Keratinocyte (primary cell): ENCODE results near the gene NFKBIZ. TPM values are rescaled to one million over a fixed set of nuclear protein-coding genes. Genes with fewer than 3 reads are reported as not detected.
A peak's percentile ranks its signal among the peaks of the same experiment; 100 is the strongest.
"Not testable (repeated sequence)": the region's sequence is repeated elsewhere in the genome, so short reads cannot be mapped to it uniquely, and the experiment has no call there.

Experiments
- DNase-seq: peaks from one replicate; pipeline ENCODE4 v3.0.0-alpha.2; 2011; ENCODE audit warnings: low read depth, missing footprints, low spot score
- FAIRE-seq: peaks from 2 replicates; lab custom pipeline; 2011; peaks lifted over from hg19 to GRCh38; lab: Jason Lieb, UNC
- H2AFZ ChIP-seq: 2 replicates; pipeline ENCODE4 v1.6.0; 2012; ENCODE audit warnings: low read length, control low read depth, inconsistent platforms; ENCODE audit not compliant: control insufficient read depth
- H3K27ac ChIP-seq: 2 replicates; pipeline ENCODE4 v1.5.1; 2011; ENCODE audit warnings: low read length; ENCODE audit not compliant: control insufficient read depth, insufficient read depth
- H3K27me3 ChIP-seq: 3 replicates; pipeline ENCODE4 v1.6.0; 2011; ENCODE audit warnings: low read length; ENCODE audit not compliant: control insufficient read depth, insufficient read depth; ENCODE audit errors: extremely low read depth
- H3K36me3 ChIP-seq, 2 experiments: 2 replicates in 1 of 2; 3 replicates in 1 of 2; pipeline ENCODE4 v1.5.1; 2011; ENCODE audit warnings: low read length in 2 of 2, mild to moderate bottlenecking in 1 of 2; ENCODE audit not compliant: control insufficient read depth in 2 of 2, insufficient read depth in 2 of 2; ENCODE audit errors: extremely low read depth in 1 of 2
- H3K4me1 ChIP-seq: 3 replicates; pipeline ENCODE4 v1.5.1; 2011; ENCODE audit warnings: low read length; ENCODE audit not compliant: control insufficient read depth, insufficient read depth; ENCODE audit errors: extremely low read depth
- H3K4me2 ChIP-seq: 3 replicates; pipeline ENCODE4 v1.6.0; 2011; ENCODE audit warnings: low read depth, low read length; ENCODE audit not compliant: control insufficient read depth, insufficient read depth; ENCODE audit errors: extremely low read depth
- H3K4me3 ChIP-seq, 3 experiments: fragments of 200-600 bp in 1 of 3; sonication (generic) in 1 of 3; 2 replicates in 2 of 3; 3 replicates in 1 of 3; pipeline ENCODE4 v1.5.1; 2011 to 2016; ENCODE audit warnings: low read length in 3 of 3, mild to moderate bottlenecking in 3 of 3, control low read depth in 2 of 3, inconsistent platforms in 1 of 3, low read depth in 1 of 3, mixed read lengths in 1 of 3, mixed run types in 1 of 3, moderate library complexity in 1 of 3; ENCODE audit not compliant: control insufficient read depth in 2 of 3, insufficient read depth in 2 of 3; ENCODE audit errors: extremely low read depth in 1 of 3
- H3K79me2 ChIP-seq: 2 replicates; pipeline ENCODE4 v1.6.0; 2012; ENCODE audit warnings: low read length; ENCODE audit not compliant: control insufficient read depth, insufficient read depth
- H3K9ac ChIP-seq: 3 replicates; pipeline ENCODE4 v1.6.0; 2011; ENCODE audit warnings: low read length; ENCODE audit not compliant: control insufficient read depth, insufficient read depth; ENCODE audit errors: extremely low read depth
- H3K9me1 ChIP-seq: 3 replicates; pipeline ENCODE4 v1.6.0; 2011; ENCODE audit warnings: low read length; ENCODE audit not compliant: control insufficient read depth, insufficient read depth; ENCODE audit errors: extremely low read depth
- H3K9me3 ChIP-seq: 2 replicates; pipeline ENCODE4 v1.5.1; 2012; ENCODE audit warnings: low read depth, low read length; ENCODE audit not compliant: control insufficient read depth
- H4K20me1 ChIP-seq: 3 replicates; pipeline ENCODE4 v1.6.0; 2011; ENCODE audit warnings: low read length; ENCODE audit not compliant: control insufficient read depth, insufficient read depth; ENCODE audit errors: extremely low read depth
- CTCF ChIP-seq, 3 experiments: IDR thresholded peaks in 1 of 3; conservative IDR thresholded peaks in 1 of 3; optimal IDR thresholded peaks in 1 of 3; 2 replicates in 2 of 3; 3 replicates in 1 of 3; pipeline versions ENCODE3 to v1.5.1; 2011; ENCODE audit warnings: low read length in 3 of 3, mild to moderate bottlenecking in 3 of 3, moderate library complexity in 2 of 3, control low read depth in 1 of 3, inconsistent platforms in 1 of 3; ENCODE audit not compliant: insufficient read depth in 2 of 3; ENCODE audit errors: extremely low read depth in 1 of 3
- EZH2 ChIP-seq: IDR thresholded peaks from one replicate; pipeline ENCODE4 v1.6.1; 2012; ENCODE audit warnings: inconsistent platforms, mild to moderate bottlenecking, low read length, moderate library complexity
- dilution Hi-C: fragments of 300-500 bp; cut with MboI; formaldehyde crosslinking; loops from one replicate; pipeline ENCODE4 v1.7.0; 2020; ENCODE audit warnings: low sequenced_read_pairs; ENCODE audit not compliant: extremely low pct_ligation_motif_present
- polyA plus RNA-seq, 5 experiments: library from polyadenylated mRNA; depleted of rRNA in 3 of 5; stranded (reverse) in 3 of 5; stranded (forward) in 1 of 5; unstranded in 1 of 5; fragments of >200 nt; gene quantifications; 1 replicate in 1 of 5; 2 replicates in 3 of 5; 3 replicates in 1 of 5; pipeline versions ENCODE4 v1.2.1 to v1.2.3, GENCODE V29; 2011 to 2012; ENCODE audit warnings: missing spikeins in 2 of 5, low read depth in 1 of 5, low replicate concordance in 1 of 5

NFKBIZ gene
- polyA plus RNA-seq, 1 donor (not counting 4 experiments of a cell fraction or from before 2014, with no cell fraction given) = 88.9 TPM

DNA sequence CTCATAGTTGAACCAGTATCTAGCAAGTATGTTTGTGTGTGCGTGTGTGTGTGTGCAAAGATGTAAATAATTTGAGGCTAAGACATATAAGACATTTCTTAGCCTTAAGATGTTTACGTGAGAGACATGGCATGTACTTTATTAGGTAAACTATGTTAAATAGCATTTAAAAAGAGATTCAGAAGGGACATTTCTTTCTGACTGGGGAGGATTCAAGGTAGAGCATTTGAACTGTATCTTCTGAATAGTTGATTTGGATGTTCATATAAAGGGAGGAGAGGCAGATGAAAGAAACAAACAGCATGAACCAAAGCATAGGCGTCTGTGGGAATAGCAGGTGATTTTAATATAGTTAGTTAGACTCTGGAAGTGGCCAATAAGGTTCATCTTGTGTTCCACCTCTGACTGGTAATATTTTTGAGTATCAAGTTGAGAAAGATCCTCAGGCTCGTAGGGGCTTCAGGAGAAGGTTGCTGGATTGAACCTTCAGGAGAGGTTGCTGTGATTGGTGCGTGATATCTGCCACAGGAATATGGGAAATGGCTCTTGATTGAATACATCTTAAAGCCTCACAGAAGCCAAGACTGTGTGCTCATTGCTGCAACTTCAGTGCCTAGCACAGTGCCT is 12.6 kb downstream of the NFKBIZ start:
- H3K4me3 ChIP-seq = no peak overlapping the region
- no peak for FAIRE-seq
- no peaks in the 10 kb centered on the region for H3K27me3 ChIP-seq
- H2AFZ ChIP-seq = no peak overlapping the region
- peaks cover 2% of the 10 kb centered on the region for H3K4me1 ChIP-seq
- no peak for DNase-seq
- TF ChIP-seq EZH2 = no peak
- no peak for TF ChIP-seq CTCF (optimal IDR thresholded peaks at IDR 0.05 in 1 of 3, IDR thresholded peaks at IDR 0.05 in 1 of 3, conservative IDR thresholded peaks at IDR 0.05 in 1 of 3; ENCODE audit: extremely low read depth in 1 of 3, insufficient read depth in 2 of 3, low read length in 3 of 3)
- dilution Hi-C loops = no loop called here
- H3K9me3 ChIP-seq = no peaks in the 10 kb centered on the region
- H3K4me2 ChIP-seq = no peak overlapping the region
- no peaks in the 10 kb centered on the region for H4K20me1 ChIP-seq
- H3K9me1 ChIP-seq = no peaks in the 10 kb centered on the region
- no peak overlapping the region for H3K9ac ChIP-seq
- H3K79me2 ChIP-seq = peaks cover 4% of the 10 kb centered on the region
- H3K36me3 ChIP-seq = peaks cover 14 to 18% of the 10 kb centered on the region in 2 experiments
- H3K27ac ChIP-seq = no peak overlapping the region

DNA sequence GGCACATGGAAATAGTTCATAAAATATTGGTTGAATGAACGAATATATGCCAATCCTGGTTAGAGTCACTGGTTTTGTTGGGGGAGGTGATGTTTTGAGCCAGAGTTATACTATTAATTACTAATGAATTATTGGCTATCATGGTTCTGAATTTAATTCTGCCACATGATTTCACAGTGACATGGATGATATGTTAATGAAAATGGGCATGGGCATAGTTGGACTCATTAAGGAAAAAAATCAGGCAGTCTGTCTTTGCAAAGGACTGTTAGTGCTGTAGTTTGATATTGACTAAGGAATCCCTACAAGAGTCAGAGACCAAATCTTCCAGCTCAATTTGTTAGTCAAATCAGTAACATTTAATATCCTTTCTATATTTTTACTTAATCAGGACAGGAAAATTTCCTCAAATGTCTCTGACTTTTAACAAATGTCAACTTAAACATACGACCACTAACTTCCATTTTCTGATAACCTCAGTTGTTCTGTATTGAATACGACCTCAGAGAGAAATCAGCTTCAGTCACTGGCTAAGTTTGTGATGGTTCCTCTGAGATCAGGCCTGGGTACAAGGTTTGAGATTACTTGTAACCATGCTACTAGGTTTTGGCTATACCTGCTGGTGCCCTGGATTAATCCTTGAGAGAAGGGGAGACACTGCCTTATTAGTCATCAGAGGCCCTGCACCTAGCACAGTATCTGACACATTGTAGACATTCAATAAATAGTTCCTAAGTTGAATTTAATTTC is 13.3 kb downstream of the NFKBIZ start:
- Histone ChIP-seq H3K9me1 (no peaks in the 10 kb centered on the region), H3K9ac (no peak overlapping the region), H3K4me3 (no peak overlapping the region), H3K27me3 (no peaks in the 10 kb centered on the region), H3K79me2 (no peaks in the 10 kb centered on the region), H3K36me3 (peaks cover 9 to 11% of the 10 kb centered on the region in 2 experiments), H3K27ac (no peak overlapping the region), H3K4me2 (no peak overlapping the region), H2AFZ (no peak overlapping the region), H3K9me3 (no peaks in the 10 kb centered on the region), H4K20me1 (no peaks in the 10 kb centered on the region), H3K4me1 (no peaks in the 10 kb centered on the region)
- TF ChIP-seq CTCF (optimal IDR thresholded peaks at IDR 0.05 in 1 of 3, IDR thresholded peaks at IDR 0.05 in 1 of 3, conservative IDR thresholded peaks at IDR 0.05 in 1 of 3; ENCODE audit: extremely low read depth in 1 of 3, insufficient read depth in 2 of 3, low read length in 3 of 3) (no peak), EZH2 (no peak)
- DNase-seq (no peak), FAIRE-seq (peak; percentile 5)
- dilution Hi-C loops = no loop called here

DNA sequence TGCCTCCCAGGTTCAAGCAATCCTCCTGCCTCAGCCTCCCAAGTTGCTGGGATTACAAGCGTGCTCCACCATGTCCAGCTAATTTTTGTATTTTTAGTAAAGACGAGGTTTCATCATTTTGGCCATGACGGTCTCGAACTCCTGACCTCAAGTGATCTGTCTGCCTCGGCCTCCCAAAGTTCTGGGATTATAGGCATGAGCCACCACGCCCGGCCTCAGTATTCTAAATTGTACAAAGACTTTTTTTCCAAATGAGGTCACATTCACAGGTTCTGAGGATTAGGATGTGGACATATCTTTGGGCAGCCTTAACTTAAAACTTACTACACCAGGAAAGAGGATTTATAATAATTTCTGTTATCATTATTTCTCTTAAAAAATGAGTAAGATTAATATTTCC is 15.6 kb downstream of the NFKBIZ start:
- H3K9me1 ChIP-seq, DNase-seq, dilution Hi-C loops, H4K20me1 ChIP-seq, H3K9me3 ChIP-seq, H3K4me2 ChIP-seq, FAIRE-seq, H3K27me3 ChIP-seq, H3K79me2 ChIP-seq, H2AFZ ChIP-seq, H3K4me3 ChIP-seq, H3K9ac ChIP-seq, H3K27ac ChIP-seq, H3K36me3 ChIP-seq: not testable (repeated sequence)
- H3K4me1 ChIP-seq = peaks cover 11% of the 10 kb centered on the region
